H1 (cell line): ENCODE data around the gene NETO1. TPM values are rescaled to one million over a fixed set of nuclear protein-coding genes. Genes with fewer than 3 reads are reported as not detected.

Experiments
- ATF2 ChIP-seq: IDR thresholded peaks from 2 replicates; pipeline ENCODE4 v1.6.1; 2012; ENCODE audit warnings: low read length, inconsistent platforms
- polyA plus RNA-seq, 7 experiments: library from polyadenylated mRNA; depleted of rRNA in 3 of 7; stranded (reverse) in 5 of 7; unstranded in 2 of 7; fragments of >200 nt in 5 of 7; fragments of 200-250 nt in 2 of 7; gene quantifications; 1 replicate in 5 of 7; 2 replicates in 1 of 7; 4 replicates in 1 of 7; pipeline versions ENCODE4 v1.2.1 to v1.2.3, GENCODE V29; 2011 to 2013; ENCODE audit warnings: missing spikeins in 2 of 7, mixed read lengths in 2 of 7
- total RNA-seq: library from RNA; stranded (reverse); fragmentation: NEBNext Ultra II Directional; extraction: Animal tissue kit (Norgen Biotek cat#: 25700); gene quantifications from 2 replicates; pipeline ENCODE4 v1.2.1, GENCODE V29; 2021
- TF ChIP-seq, protein P1 (sequence below): fragments of 300-600 bp; sonication (generic); IDR thresholded peaks from 2 replicates; pipeline ENCODE4 v1.7.1; 2012; ENCODE audit warnings: low read length, moderate library complexity, mild to moderate bottlenecking, inconsistent platforms; ENCODE audit not compliant: insufficient replicate concordance

The NETO1 gene
- total and polyA plus RNA-seq, 2 of the 8 experiments (the other 6 are each of a cell fraction or from before 2014, with no cell fraction given): 3.0 to 19.3 TPM

DNA sequence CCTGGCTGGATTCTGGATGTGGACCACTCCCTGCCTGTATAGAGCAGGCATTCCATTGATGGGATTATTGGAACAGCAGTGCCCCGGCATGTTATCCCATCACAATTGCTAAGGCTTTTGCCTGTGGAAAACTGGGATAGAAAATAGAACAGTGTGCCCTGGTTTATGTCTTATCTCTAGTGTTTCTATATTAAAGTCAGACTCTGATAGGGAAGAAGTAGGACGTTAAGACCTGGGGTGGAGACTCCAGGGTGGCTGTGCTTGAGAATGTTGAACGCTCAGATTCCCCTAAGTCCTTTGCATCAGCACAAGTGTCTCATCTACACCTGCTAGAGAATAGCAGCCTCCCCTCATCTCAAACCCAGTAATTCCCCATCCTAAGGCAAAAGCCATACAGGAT lies 10.8 kb upstream of the NETO1 start (continued):
- TF ChIP-seq, protein P1, sequence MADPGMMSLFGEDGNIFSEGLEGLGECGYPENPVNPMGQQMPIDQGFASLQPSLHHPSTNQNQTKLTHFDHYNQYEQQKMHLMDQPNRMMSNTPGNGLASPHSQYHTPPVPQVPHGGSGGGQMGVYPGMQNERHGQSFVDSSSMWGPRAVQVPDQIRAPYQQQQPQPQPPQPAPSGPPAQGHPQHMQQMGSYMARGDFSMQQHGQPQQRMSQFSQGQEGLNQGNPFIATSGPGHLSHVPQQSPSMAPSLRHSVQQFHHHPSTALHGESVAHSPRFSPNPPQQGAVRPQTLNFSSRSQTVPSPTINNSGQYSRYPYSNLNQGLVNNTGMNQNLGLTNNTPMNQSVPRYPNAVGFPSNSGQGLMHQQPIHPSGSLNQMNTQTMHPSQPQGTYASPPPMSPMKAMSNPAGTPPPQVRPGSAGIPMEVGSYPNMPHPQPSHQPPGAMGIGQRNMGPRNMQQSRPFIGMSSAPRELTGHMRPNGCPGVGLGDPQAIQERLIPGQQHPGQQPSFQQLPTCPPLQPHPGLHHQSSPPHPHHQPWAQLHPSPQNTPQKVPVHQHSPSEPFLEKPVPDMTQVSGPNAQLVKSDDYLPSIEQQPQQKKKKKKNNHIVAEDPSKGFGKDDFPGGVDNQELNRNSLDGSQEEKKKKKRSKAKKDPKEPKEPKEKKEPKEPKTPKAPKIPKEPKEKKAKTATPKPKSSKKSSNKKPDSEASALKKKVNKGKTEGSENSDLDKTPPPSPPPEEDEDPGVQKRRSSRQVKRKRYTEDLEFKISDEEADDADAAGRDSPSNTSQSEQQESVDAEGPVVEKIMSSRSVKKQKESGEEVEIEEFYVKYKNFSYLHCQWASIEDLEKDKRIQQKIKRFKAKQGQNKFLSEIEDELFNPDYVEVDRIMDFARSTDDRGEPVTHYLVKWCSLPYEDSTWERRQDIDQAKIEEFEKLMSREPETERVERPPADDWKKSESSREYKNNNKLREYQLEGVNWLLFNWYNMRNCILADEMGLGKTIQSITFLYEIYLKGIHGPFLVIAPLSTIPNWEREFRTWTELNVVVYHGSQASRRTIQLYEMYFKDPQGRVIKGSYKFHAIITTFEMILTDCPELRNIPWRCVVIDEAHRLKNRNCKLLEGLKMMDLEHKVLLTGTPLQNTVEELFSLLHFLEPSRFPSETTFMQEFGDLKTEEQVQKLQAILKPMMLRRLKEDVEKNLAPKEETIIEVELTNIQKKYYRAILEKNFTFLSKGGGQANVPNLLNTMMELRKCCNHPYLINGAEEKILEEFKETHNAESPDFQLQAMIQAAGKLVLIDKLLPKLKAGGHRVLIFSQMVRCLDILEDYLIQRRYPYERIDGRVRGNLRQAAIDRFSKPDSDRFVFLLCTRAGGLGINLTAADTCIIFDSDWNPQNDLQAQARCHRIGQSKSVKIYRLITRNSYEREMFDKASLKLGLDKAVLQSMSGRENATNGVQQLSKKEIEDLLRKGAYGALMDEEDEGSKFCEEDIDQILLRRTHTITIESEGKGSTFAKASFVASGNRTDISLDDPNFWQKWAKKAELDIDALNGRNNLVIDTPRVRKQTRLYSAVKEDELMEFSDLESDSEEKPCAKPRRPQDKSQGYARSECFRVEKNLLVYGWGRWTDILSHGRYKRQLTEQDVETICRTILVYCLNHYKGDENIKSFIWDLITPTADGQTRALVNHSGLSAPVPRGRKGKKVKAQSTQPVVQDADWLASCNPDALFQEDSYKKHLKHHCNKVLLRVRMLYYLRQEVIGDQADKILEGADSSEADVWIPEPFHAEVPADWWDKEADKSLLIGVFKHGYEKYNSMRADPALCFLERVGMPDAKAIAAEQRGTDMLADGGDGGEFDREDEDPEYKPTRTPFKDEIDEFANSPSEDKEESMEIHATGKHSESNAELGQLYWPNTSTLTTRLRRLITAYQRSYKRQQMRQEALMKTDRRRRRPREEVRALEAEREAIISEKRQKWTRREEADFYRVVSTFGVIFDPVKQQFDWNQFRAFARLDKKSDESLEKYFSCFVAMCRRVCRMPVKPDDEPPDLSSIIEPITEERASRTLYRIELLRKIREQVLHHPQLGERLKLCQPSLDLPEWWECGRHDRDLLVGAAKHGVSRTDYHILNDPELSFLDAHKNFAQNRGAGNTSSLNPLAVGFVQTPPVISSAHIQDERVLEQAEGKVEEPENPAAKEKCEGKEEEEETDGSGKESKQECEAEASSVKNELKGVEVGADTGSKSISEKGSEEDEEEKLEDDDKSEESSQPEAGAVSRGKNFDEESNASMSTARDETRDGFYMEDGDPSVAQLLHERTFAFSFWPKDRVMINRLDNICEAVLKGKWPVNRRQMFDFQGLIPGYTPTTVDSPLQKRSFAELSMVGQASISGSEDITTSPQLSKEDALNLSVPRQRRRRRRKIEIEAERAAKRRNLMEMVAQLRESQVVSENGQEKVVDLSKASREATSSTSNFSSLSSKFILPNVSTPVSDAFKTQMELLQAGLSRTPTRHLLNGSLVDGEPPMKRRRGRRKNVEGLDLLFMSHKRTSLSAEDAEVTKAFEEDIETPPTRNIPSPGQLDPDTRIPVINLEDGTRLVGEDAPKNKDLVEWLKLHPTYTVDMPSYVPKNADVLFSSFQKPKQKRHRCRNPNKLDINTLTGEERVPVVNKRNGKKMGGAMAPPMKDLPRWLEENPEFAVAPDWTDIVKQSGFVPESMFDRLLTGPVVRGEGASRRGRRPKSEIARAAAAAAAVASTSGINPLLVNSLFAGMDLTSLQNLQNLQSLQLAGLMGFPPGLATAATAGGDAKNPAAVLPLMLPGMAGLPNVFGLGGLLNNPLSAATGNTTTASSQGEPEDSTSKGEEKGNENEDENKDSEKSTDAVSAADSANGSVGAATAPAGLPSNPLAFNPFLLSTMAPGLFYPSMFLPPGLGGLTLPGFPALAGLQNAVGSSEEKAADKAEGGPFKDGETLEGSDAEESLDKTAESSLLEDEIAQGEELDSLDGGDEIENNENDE: no peak
- TF ChIP-seq ATF2: no peak
